KMS-11 (cell line): ENCODE results near the gene FRAT2.

Source experiments
- H2AFZ ChIP-seq: fragments of 200-600 bp; sonication (generic); 2 replicates; pipeline ENCODE4 v1.6.1; 2016; ENCODE audit warnings: antibody characterized with exemption, mixed run types, low read depth
- H3K27ac ChIP-seq: fragments of 200-600 bp; sonication (generic); 2 replicates; pipeline ENCODE4 v1.6.1; 2016; ENCODE audit warnings: mild to moderate bottlenecking, mixed run types
- H3K27me3 ChIP-seq: fragments of 200-600 bp; sonication (generic); 2 replicates; pipeline ENCODE4 v1.6.1; 2017; ENCODE audit warnings: mild to moderate bottlenecking, low read depth, mixed run types, moderate library complexity; ENCODE audit not compliant: insufficient read depth
- H3K36me3 ChIP-seq: fragments of 200-600 bp; sonication (generic); 2 replicates; pipeline ENCODE4 v1.6.1; 2017; ENCODE audit warnings: mild to moderate bottlenecking, mixed run types; ENCODE audit not compliant: insufficient read depth
- H3K4me1 ChIP-seq: fragments of 200-600 bp; sonication (generic); 2 replicates; pipeline ENCODE4 v1.6.1; 2016; ENCODE audit warnings: mild to moderate bottlenecking, low read depth, mixed run types; ENCODE audit not compliant: poor library complexity, severe bottlenecking
- H3K4me2 ChIP-seq: fragments of 200-600 bp; sonication (generic); 2 replicates; pipeline ENCODE4 v1.7.0; 2016; ENCODE audit warnings: mild to moderate bottlenecking, mixed run types
- H3K4me3 ChIP-seq: fragments of 200-600 bp; sonication (generic); IDR thresholded peaks from 2 replicates; pipeline ENCODE4 v1.6.1; 2017; ENCODE audit warnings: low read depth, low read length, mixed read lengths; ENCODE audit not compliant: insufficient read depth
- H3K79me2 ChIP-seq: fragments of 200-600 bp; sonication (generic); 2 replicates; pipeline ENCODE4 v1.6.1; 2016; ENCODE audit warnings: low read depth, mixed run types; ENCODE audit not compliant: insufficient read depth
- H3K9ac ChIP-seq: fragments of 200-600 bp; sonication (generic); 2 replicates; pipeline ENCODE4 v1.6.1; 2016; ENCODE audit warnings: mild to moderate bottlenecking, mixed run types
- H4K20me1 ChIP-seq: fragments of 200-600 bp; sonication (generic); 2 replicates; pipeline ENCODE4 v1.6.1; 2016; ENCODE audit warnings: mild to moderate bottlenecking, mixed run types; ENCODE audit not compliant: insufficient read depth
- CTCF ChIP-seq: fragments of 200-600 bp; sonication (generic); conservative IDR thresholded peaks from 2 replicates; pipeline ENCODE4 v1.6.1; 2017; ENCODE audit warnings: low read depth, mild to moderate bottlenecking, antibody characterized with exemption, low read length, moderate library complexity, mixed read lengths

The FRAT2 gene

DNA sequence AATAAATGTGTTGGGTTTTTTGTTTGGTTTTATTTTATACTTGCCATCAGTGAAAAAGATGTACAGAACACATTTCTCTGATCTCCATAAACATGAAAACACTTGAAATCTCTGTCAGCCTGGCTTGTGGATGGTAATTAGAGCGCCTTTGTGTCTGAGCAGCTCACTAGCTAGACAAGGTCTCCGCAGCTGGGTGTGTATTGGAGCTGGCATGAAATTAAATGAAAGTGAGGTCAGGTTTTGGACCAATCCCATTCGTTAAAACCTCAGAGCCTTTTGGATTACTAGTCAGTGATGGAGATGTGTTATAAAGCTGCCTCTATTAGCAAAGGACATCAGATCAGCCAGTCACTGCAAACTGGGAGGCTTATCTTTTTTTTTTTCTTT is 12.7 kb downstream of the FRAT2 start:
- no peak overlapping the region for H3K4me3 ChIP-seq
- peak overlapping the region; percentile 99; the same call in 1 of the 2 replicates for H3K4me2 ChIP-seq
- H3K4me1 ChIP-seq, result peaks cover 15% of the 10 kb centered on the region
- H4K20me1 ChIP-seq, result no peaks in the 10 kb centered on the region
- no peaks in the 10 kb centered on the region for H3K79me2 ChIP-seq
- no peak overlapping the region for H3K27ac ChIP-seq
- H3K27me3 ChIP-seq, result no peaks in the 10 kb centered on the region
- no peaks in the 10 kb centered on the region for H3K36me3 ChIP-seq
- no peak for TF ChIP-seq CTCF
- no peak overlapping the region for H2AFZ ChIP-seq
- H3K9ac ChIP-seq, result no peak overlapping the region

DNA sequence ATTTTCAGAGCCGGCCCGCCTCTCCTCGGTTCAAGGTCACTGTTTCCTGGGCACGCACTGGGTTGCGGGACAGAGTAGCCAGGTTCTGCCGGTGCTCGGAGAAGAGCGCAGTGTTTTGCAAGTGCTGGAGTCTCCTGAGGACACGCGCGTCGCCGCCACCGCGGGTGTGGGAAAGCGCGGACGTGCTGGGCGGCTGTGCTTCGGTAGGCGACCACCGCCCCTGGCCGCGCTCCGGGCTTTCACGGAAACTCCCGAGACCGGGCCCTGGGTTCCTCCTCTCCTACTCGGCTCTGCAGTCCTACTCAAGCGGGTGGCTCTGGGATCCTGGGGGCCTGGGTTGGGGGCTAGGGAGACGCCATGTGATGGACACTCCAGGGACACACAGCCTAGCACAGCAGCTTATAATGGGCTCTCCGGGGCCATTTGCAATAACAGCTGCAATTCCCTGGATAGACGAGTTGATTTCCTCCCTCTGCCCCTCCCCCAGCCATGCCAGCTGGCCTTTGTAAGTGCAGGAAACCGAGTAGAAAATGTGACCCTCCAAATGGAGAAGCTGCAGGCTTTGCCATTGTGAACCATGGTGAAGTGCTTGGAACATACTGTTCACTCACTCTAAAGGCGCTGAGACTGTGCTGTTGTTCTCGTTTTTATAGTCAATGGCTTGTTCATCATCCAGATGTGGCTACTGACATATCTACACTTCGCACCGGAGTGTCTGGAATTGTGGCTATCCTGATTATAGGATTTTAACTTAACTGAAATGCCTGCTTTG is 13.3 kb downstream of the FRAT2 start:
- H3K4me2 ChIP-seq, result peak overlapping the region; percentile 99

GRCh38 chr10:97320480-97321031 is 14.0 kb downstream of the FRAT2 start:
- H4K20me1 ChIP-seq, result no peaks in the 10 kb centered on the region

More for the DNA sequence above, 13.3 kb downstream of the FRAT2 start:
- Histone ChIP-seq H3K27ac (no peak overlapping the region; the same call in 1 of the 2 replicates), H3K79me2 (no peaks in the 10 kb centered on the region), H3K36me3 (no peaks in the 10 kb centered on the region), H3K4me1 (peaks cover 15% of the 10 kb centered on the region), H4K20me1 (no peaks in the 10 kb centered on the region), H2AFZ (peak overlapping the region; percentile 74), H3K27me3 (no peaks in the 10 kb centered on the region), H3K9ac (peak overlapping the region; percentile 58; the same call in 1 of the 2 replicates), H3K4me3 (no peak overlapping the region)
- TF ChIP-seq CTCF, result no peak

More at GRCh38 chr10:97320480-97321031, 14.0 kb downstream of the FRAT2 start:
- no peak; the same call in 1 of the 2 replicates for TF ChIP-seq CTCF
- Histone ChIP-seq H3K4me1 (peaks cover 15% of the 10 kb centered on the region), H3K27ac (peak overlapping the region; percentile 58), H3K27me3 (no peaks in the 10 kb centered on the region), H2AFZ (peak overlapping the region; percentile 74), H3K79me2 (no peaks in the 10 kb centered on the region), H3K4me2 (peak overlapping the region; percentile 99), H3K4me3 (no peak overlapping the region), H3K36me3 (no peaks in the 10 kb centered on the region), H3K9ac (peak overlapping the region; percentile 58)
